ENCODE results near the gene SESN3.
"Not testable (repeated sequence)": the region's sequence is repeated elsewhere in the genome, so short reads cannot be mapped to it uniquely, and the experiment has no call there.

The SESN3 gene

GRCh38 chr11:95231127-95231880, at the start of gene SESN3:
Gene SESN3 (minus strand): TSS chr11:95231202. CDS start chr11:95230860, 342 bp downstream.
- DNase-seq (ENCODE audit: low spot score), result peak; percentile 100

- DNase-seq (ENCODE audit: low spot score), result peak; percentile 28
Measured at GRCh38 chr11:95279921-95280868, 49.2 kb upstream of the SESN3 start.

GRCh38 chr11:95277868-95278267, 46.9 kb upstream of the SESN3 start:
- no peak for DNase-seq (ENCODE audit: low spot score)

GRCh38 chr11:95276139-95276538, 45.1 kb upstream of the SESN3 start:
- DNase-seq (ENCODE audit: low spot score), result no peak

GRCh38 chr11:95273618-95274017, 42.6 kb upstream of the SESN3 start:
- DNase-seq (ENCODE audit: low spot score), result not testable (repeated sequence)

GRCh38 chr11:95269036-95269819, 38.2 kb upstream of the SESN3 start:
- DNase-seq (ENCODE audit: low spot score), result no peak

- DNase-seq (ENCODE audit: low spot score), result peak; percentile 60
Measured at GRCh38 chr11:95268391-95268790, 37.4 kb upstream of the SESN3 start.

- no peak for DNase-seq (ENCODE audit: low spot score)
Measured at GRCh38 chr11:95267601-95268213, 36.7 kb upstream of the SESN3 start.

GRCh38 chr11:95266751-95267374, 35.9 kb upstream of the SESN3 start:
- peak; percentile 28 for DNase-seq (ENCODE audit: low spot score)

GRCh38 chr11:95264881-95265280, 33.9 kb upstream of the SESN3 start:
- DNase-seq (ENCODE audit: low spot score), result no peak

- no peak for DNase-seq (ENCODE audit: low spot score)
Measured at GRCh38 chr11:95262994-95263765, 32.2 kb upstream of the SESN3 start.

GRCh38 chr11:95257456-95257971, 26.5 kb upstream of the SESN3 start:
- DNase-seq (ENCODE audit: low spot score), result no peak

- DNase-seq (ENCODE audit: low spot score), result peak; percentile 35
Measured at GRCh38 chr11:95256321-95256779, 25.3 kb upstream of the SESN3 start.

GRCh38 chr11:95255251-95256145, 24.5 kb upstream of the SESN3 start:
- no peak for DNase-seq (ENCODE audit: low spot score)

- no peak for DNase-seq (ENCODE audit: low spot score)
Measured at GRCh38 chr11:95254716-95255115, 23.7 kb upstream of the SESN3 start.

- peak; percentile 84 for DNase-seq (ENCODE audit: low spot score)
Measured at GRCh38 chr11:95254131-95254704, 23.2 kb upstream of the SESN3 start.

- no peak for DNase-seq (ENCODE audit: low spot score)
Measured at GRCh38 chr11:95253141-95253540, 22.1 kb upstream of the SESN3 start.

GRCh38 chr11:95252586-95252985, 21.6 kb upstream of the SESN3 start:
- no peak for DNase-seq (ENCODE audit: low spot score)

- peak; percentile 9 for DNase-seq (ENCODE audit: low spot score)
Measured at GRCh38 chr11:95251896-95252295, 20.9 kb upstream of the SESN3 start.

Measured in kidney tubule cell (primary cell).